ENCODE data around the gene DOCK7.
A peak's percentile ranks its signal among the peaks of the same experiment; 100 is the strongest.

GRCh38 chr1:62433861-62434617, 254.1 kb downstream of the DOCK7 start:
- TF ChIP-seq CTCF (IDR thresholded peaks at IDR 0.05; ENCODE audit: low read depth, low read length, poor library complexity, severe bottlenecking) (peak; percentile 13), EZH2phosphoT487 (IDR thresholded peaks at IDR 0.05; ENCODE audit: borderline replicate concordance, low read length) (no peak)

Measured in DOHH2 (cell line).